ENCODE results near the gene CLASP2.
"Not testable (repeated sequence)": the region's sequence is repeated elsewhere in the genome, so short reads cannot be mapped to it uniquely, and the experiment has no call there.

Gene CLASP2

DNA sequence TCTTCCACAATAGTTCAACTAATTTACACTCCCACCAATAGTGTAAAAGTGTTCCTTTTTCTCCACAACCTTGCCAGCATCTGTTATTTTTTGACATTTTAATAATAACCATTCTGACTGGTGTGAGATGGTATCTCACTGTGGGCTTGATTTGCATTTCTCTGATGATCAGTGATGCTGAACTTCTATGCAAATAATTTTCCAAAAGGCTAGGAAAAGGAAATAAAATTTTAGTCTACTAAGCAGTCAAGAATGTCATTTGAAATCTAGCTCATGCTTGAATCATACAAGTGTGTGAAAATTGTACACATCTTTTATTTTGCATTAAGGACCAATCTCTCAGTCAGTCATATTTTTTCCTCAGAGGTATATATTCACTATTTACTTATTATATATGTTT, 176.1 kb downstream of the CLASP2 start:
- no peak for DNase-seq (ENCODE audit: low read depth in 2 of 2)

DNA sequence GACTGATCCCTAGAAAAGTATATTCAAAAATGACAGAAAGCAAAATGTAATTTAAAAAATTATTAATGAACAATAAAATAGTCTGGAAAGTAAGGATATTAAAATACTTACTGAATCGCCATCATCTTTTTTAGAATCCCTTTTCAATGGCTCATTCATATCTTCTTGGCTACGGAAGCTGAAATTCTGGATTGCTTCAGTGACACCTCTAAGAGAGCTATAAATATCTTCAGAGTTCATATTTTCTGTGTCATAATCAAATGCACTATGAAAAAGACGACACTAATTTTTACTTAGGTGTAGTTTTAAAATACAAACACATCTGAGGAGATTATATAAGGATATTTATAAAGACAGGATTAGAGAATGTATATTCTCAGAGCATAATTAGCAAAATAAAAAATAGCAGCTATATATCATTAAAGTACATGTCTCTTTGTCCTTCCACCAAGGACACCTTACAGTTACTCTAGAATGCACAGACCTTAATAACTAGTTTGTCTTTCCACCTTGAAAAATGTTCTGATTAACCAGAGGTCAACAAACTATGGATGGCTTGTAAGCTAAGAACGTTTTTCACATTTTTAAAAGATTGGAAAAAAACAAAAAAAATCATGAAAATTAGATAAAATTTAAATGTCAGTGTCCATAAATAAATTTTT, 179.2 kb downstream of the CLASP2 start:
- no peak for DNase-seq (ENCODE audit: low read depth in 2 of 2)

GRCh38 chr3:33537133-33537532, 180.9 kb downstream of the CLASP2 start:
- no peak for DNase-seq (ENCODE audit: low read depth in 2 of 2)

GRCh38 chr3:33526787-33527186, 191.3 kb downstream of the CLASP2 start:
- DNase-seq (ENCODE audit: low read depth in 2 of 2) = no peak

GRCh38 chr3:33525232-33525631, 192.8 kb downstream of the CLASP2 start:
- DNase-seq (ENCODE audit: low read depth in 2 of 2) = no peak

- no peak for DNase-seq (ENCODE audit: low read depth in 2 of 2)
Measured at GRCh38 chr3:33523093-33523667, 194.9 kb downstream of the CLASP2 start.

DNA sequence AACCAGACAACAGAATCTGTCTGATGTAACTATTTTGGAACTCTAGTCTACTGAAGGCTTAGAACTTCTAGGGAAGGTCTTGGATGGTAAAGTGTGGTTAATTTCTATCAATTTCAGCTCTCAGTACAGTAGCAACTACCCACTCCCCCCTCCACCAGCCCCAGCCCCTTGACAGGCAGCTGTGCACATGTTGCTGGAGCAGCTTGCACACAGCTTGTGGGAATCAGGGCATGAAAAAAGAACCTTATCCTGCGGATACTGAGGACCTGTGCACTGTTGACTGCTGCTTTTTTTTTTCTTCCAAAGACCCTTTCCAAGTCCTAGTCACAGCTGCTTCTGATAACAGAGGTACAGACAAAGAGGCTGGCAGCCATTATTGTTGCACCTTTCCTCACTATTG, 196.3 kb downstream of the CLASP2 start:
- no peak for DNase-seq (ENCODE audit: low read depth in 2 of 2)

- no peak for DNase-seq (ENCODE audit: low read depth in 2 of 2)
Measured at GRCh38 chr3:33513262-33513863, 204.7 kb downstream of the CLASP2 start.

DNA sequence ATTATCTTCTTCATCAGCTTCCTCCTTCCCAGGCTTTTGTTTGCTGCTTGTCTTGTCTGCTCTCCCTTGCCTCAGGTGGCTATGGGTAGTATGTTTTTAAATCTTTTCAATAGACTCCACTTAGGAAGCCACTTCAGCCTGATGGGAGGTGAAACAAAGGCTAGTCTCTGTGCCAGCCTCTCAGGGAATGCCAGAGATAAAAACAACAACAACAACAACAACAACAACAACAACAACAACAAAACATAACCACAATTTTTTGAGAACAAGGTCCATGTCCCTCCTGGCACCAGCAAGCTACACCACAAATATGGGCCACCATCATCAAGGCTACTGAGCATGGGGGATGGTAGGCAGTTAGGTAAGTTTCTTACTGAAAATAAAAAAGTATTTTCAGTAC, 213.0 kb downstream of the CLASP2 start:
- DNase-seq (ENCODE audit: low read depth in 2 of 2) = no peak

- no peak for DNase-seq (ENCODE audit: low read depth in 2 of 2)
Measured at GRCh38 chr3:33496449-33496848, 221.6 kb downstream of the CLASP2 start.

DNA sequence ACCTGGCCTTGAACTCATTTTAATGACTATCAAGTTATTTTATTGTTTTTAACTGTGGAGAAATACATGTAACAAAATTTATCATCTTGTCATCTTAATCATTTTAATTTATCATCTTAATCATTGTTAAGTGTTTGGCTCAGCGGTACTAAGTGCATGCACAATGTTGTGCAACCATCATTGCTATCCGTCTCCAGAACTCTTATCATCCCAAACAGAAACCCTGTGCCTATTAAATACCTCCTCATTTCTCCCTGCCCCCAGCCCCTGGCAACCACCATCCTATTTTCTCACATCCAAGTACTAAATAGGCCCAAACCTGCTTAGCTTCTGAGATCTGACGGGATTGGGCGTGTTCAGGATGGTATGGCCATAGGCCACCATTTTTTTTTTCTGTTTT, 226.3 kb downstream of the CLASP2 start:
- no peak for DNase-seq (ENCODE audit: low read depth in 2 of 2)

DNA sequence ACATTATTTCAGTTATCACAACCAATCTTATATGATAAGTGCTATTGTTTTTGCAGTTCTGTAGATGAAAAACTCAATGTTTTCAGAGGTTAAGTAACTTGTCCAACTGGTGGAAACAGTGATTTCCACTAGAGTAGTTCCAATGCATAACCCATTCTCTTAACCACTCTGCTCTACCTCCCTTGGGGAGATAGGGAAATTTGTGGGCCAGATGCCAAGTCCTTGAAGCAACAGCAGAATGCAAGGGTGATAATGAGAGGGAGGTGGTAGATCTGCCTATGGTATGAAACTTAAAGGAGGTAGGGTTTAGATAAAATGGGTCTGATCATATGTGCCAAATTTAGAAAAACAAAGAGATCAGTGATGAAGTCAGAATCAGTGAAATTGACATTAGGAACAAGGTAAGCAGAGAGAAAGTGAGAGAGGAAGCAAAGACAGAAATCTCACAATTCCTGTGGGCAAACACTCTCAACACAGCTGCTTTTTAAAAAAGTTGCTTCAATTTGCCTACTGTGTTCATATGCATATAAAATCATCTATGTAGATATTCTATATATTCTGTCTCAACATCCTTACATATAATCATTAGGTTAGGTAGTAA, 227.3 kb downstream of the CLASP2 start:
- DNase-seq (ENCODE audit: low read depth in 2 of 2) = no peak

DNA sequence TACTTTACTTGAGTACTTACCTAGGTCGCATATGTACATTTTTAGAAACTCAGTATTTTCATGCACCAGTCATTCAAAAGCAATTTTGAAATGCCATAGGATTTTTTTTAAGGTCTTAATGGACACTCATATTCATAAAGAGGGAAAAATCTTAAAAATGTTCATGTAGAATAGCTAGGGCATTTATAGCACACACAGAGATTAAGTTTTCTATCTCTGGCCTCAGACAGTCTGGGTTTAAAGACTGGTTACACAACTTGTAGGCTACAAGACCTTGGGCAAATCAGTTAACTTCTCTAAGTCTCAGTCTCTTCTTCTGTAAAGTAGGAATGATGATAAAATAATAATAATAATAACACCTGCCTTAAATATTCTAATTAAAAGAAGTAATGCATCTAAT, 229.4 kb downstream of the CLASP2 start:
- DNase-seq (ENCODE audit: low read depth in 2 of 2) = no peak

- DNase-seq (ENCODE audit: low read depth in 2 of 2) = no peak
Measured at GRCh38 chr3:33488246-33488645, 229.8 kb downstream of the CLASP2 start.

GRCh38 chr3:33482111-33482521, 235.9 kb downstream of the CLASP2 start:
- no peak for DNase-seq (ENCODE audit: low read depth in 2 of 2)

DNA sequence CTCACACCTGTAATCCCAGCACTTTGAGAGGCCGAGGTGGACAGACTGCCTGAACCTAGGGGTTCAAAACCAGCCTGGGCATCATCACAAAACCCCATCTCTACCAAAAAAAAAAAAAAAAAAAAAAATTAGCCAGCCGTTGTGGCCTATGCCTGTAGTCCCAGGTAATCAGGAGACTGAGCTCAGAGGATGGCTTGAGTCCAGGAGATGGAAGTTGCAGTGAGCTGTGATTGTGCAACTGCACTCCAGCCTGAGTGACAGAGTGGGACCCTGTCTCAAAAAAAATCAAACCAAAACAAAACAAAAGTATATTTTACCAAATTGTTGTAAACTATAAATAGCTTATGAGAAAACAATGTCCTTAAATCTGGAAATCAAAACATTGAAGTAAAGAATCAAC, 243.2 kb downstream of the CLASP2 start:
- DNase-seq (ENCODE audit: low read depth in 2 of 2) = no peak

- DNase-seq (ENCODE audit: low read depth in 2 of 2) = no peak
Measured at GRCh38 chr3:33473813-33474212, 244.2 kb downstream of the CLASP2 start.

- DNase-seq (ENCODE audit: low read depth in 2 of 2) = no peak
Measured at GRCh38 chr3:33467786-33468185, 250.3 kb downstream of the CLASP2 start.

- DNase-seq (ENCODE audit: low read depth in 2 of 2) = no peak
Measured at GRCh38 chr3:33461097-33461496, 257.0 kb downstream of the CLASP2 start.

GRCh38 chr3:33459577-33459976, 258.5 kb downstream of the CLASP2 start:
- not testable (repeated sequence) for DNase-seq (ENCODE audit: low read depth in 2 of 2)

DNA sequence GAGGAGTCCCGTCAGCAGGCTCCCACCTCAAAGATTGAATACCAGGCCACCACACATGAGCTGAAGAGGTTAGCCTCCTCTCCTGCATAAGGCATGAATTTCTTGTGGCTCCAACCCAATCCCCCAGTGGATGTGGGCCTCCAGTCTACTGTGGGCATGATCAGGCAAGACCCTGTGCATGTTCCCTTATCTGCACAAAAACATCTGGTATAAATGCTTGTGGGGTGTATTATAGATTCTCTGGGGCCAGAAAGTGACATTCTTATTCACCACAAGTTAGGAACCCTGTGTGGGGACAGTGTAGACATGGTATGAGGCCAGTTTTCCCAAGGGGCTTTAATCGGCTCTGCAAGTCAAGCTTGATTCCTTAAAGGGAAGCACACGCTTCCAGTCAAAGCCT, 259.6 kb downstream of the CLASP2 start:
- DNase-seq (ENCODE audit: low read depth in 2 of 2) = no peak

GRCh38 chr3:33456756-33457155, 261.3 kb downstream of the CLASP2 start:
- DNase-seq (ENCODE audit: low read depth in 2 of 2) = no peak

GRCh38 chr3:33453331-33453761, 264.7 kb downstream of the CLASP2 start:
- no peak for DNase-seq (ENCODE audit: low read depth in 2 of 2)
